ENCODE results near the gene FARP1. TPM values are rescaled to one million over a fixed set of nuclear protein-coding genes. Genes with fewer than 3 reads are reported as not detected.

Gene FARP1
- total RNA-seq, 2 experiments from 2014 or later = 0.29 to 0.34 TPM

GRCh38 chr13:98172590-98173422 is 29.9 kb downstream of the FARP1 start:
- CTCF ChIA-PET = no interaction called here
- POLR2A ChIA-PET = no interaction called here

- ChIA-PET POLR2A (no interaction called here), CTCF (no interaction called here)
Measured at GRCh38 chr13:98173431-98174152, 30.7 kb downstream of the FARP1 start.

- ChIA-PET CTCF (no interaction called here), POLR2A (no interaction called here)
Measured at GRCh38 chr13:98174307-98174706, 31.4 kb downstream of the FARP1 start.

- ChIA-PET CTCF (no interaction called here), POLR2A (no interaction called here)
Measured at GRCh38 chr13:98175043-98175442, 32.1 kb downstream of the FARP1 start.

- CTCF ChIA-PET = no interaction called here
- POLR2A ChIA-PET = no interaction called here
Measured at GRCh38 chr13:98175823-98176222, 32.9 kb downstream of the FARP1 start.

GRCh38 chr13:98176777-98177608 is 34.1 kb downstream of the FARP1 start, which contains the start of gene RNF113B:
Gene RNF113B, minus strand, starts transcription at chr13:98177269. Its CDS starts 33 bp downstream, at chr13:98177236.
- POLR2A ChIA-PET = no interaction called here
- CTCF ChIA-PET = no interaction called here

- CTCF ChIA-PET = no interaction called here
Measured at GRCh38 chr13:98180092-98180491, 37.2 kb downstream of the FARP1 start.

GRCh38 chr13:98181111-98181815 is 38.4 kb downstream of the FARP1 start:
- CTCF ChIA-PET = no interaction called here
- POLR2A ChIA-PET = no interaction called here

More at GRCh38 chr13:98180092-98180491, 37.2 kb downstream of the FARP1 start:
- POLR2A ChIA-PET = no interaction called here

- POLR2A ChIA-PET = no interaction called here
- CTCF ChIA-PET = no interaction called here
Measured at GRCh38 chr13:98182153-98182552, 39.3 kb downstream of the FARP1 start.

- ChIA-PET CTCF (no interaction called here), POLR2A (no interaction called here)
Measured at GRCh38 chr13:98182589-98182988, 39.7 kb downstream of the FARP1 start.

GRCh38 chr13:98184792-98185191 is 41.9 kb downstream of the FARP1 start:
- CTCF ChIA-PET = no interaction called here
- POLR2A ChIA-PET = no interaction called here

GRCh38 chr13:98187155-98187964 is 44.5 kb downstream of the FARP1 start:
- CTCF ChIA-PET = no interaction called here
- POLR2A ChIA-PET = no interaction called here

- ChIA-PET CTCF (no interaction called here), POLR2A (no interaction called here)
Measured at GRCh38 chr13:98187965-98188261, 45.0 kb downstream of the FARP1 start.

- CTCF ChIA-PET = no interaction called here
- POLR2A ChIA-PET = no interaction called here
Measured at GRCh38 chr13:98188544-98189166, 45.8 kb downstream of the FARP1 start.

- ChIA-PET POLR2A (no interaction called here), CTCF (no interaction called here)
Measured at GRCh38 chr13:98189841-98190505, 47.1 kb downstream of the FARP1 start.

GRCh38 chr13:98190889-98191444 is 48.1 kb downstream of the FARP1 start:
- ChIA-PET CTCF (no interaction called here), POLR2A (no interaction called here)

- ChIA-PET CTCF (no interaction called here), POLR2A (no interaction called here)
Measured at GRCh38 chr13:98192008-98192407, 49.1 kb downstream of the FARP1 start.
